KOPT-K1 (cell line): Measurements from ENCODE around the gene CACNA1B.
"Not testable (repeated sequence)": the region's sequence is repeated elsewhere in the genome, so short reads cannot be mapped to it uniquely, and the experiment has no call there.

Experiments used
- H3K27ac ChIP-seq: fragments of 200-600 bp; sonication (generic); 2 replicates; pipeline ENCODE4 v1.5.1; 2016; ENCODE audit warnings: antibody characterized with exemption, mild to moderate bottlenecking, low read depth, low read length; ENCODE audit not compliant: poor library complexity, severe bottlenecking
- H3K36me3 ChIP-seq: fragments of 200-600 bp; sonication (generic); 2 replicates; pipeline ENCODE4 v1.5.1; 2017; ENCODE audit warnings: antibody characterized with exemption, mild to moderate bottlenecking, low read length, moderate library complexity; ENCODE audit not compliant: insufficient read depth
- H3K9me3 ChIP-seq: fragments of 200-600 bp; sonication (generic); 2 replicates; pipeline ENCODE4 v1.5.1; 2017; ENCODE audit warnings: antibody characterized with exemption, low read length, mild to moderate bottlenecking; ENCODE audit not compliant: insufficient read depth, poor library complexity, severe bottlenecking

CACNA1B gene

GRCh38 chr9:138076650-138077009 is 199.0 kb downstream of the CACNA1B start:
- Histone ChIP-seq H3K27ac (no peak overlapping the region), H3K36me3 (no peaks in the 10 kb centered on the region), H3K9me3 (no peaks in the 10 kb centered on the region)

GRCh38 chr9:138077126-138077525 is 199.5 kb downstream of the CACNA1B start:
- H3K27ac ChIP-seq, result no peak overlapping the region
- no peaks in the 10 kb centered on the region for H3K36me3 ChIP-seq
- H3K9me3 ChIP-seq, result no peaks in the 10 kb centered on the region

GRCh38 chr9:138077898-138078540 is 200.4 kb downstream of the CACNA1B start:
- Histone ChIP-seq H3K9me3 (no peaks in the 10 kb centered on the region), H3K27ac (no peak overlapping the region), H3K36me3 (no peaks in the 10 kb centered on the region)

- H3K36me3 ChIP-seq, result no peaks in the 10 kb centered on the region
- H3K9me3 ChIP-seq, result no peaks in the 10 kb centered on the region
- no peak overlapping the region for H3K27ac ChIP-seq
Measured at GRCh38 chr9:138078846-138079245, 201.3 kb downstream of the CACNA1B start.

- Histone ChIP-seq H3K36me3 (no peaks in the 10 kb centered on the region), H3K9me3 (peaks cover 8% of the 10 kb centered on the region), H3K27ac (no peak overlapping the region)
Measured at GRCh38 chr9:138080979-138081378, 203.4 kb downstream of the CACNA1B start.

GRCh38 chr9:138082918-138083636 is 205.5 kb downstream of the CACNA1B start:
- no peak overlapping the region for H3K27ac ChIP-seq
- H3K9me3 ChIP-seq, result peaks cover 10% of the 10 kb centered on the region
- no peaks in the 10 kb centered on the region for H3K36me3 ChIP-seq

GRCh38 chr9:138083873-138084272 is 206.3 kb downstream of the CACNA1B start:
- Histone ChIP-seq H3K9me3 (peaks cover 10% of the 10 kb centered on the region), H3K27ac (no peak overlapping the region), H3K36me3 (no peaks in the 10 kb centered on the region)

- Histone ChIP-seq H3K36me3 (no peaks in the 10 kb centered on the region), H3K27ac (no peak overlapping the region), H3K9me3 (peaks cover 10% of the 10 kb centered on the region)
Measured at GRCh38 chr9:138085568-138085967, 208.0 kb downstream of the CACNA1B start.

- not testable (repeated sequence) for H3K27ac ChIP-seq, H3K9me3 ChIP-seq, H3K36me3 ChIP-seq
Measured at GRCh38 chr9:138092057-138092456, 214.5 kb downstream of the CACNA1B start.

- no peaks in the 10 kb centered on the region for H3K9me3 ChIP-seq
- H3K27ac ChIP-seq, result no peak overlapping the region
- H3K36me3 ChIP-seq, result no peaks in the 10 kb centered on the region
Measured at GRCh38 chr9:138094028-138094427, 216.4 kb downstream of the CACNA1B start.

- no peaks in the 10 kb centered on the region for H3K36me3 ChIP-seq
- no peak overlapping the region for H3K27ac ChIP-seq
- H3K9me3 ChIP-seq, result no peaks in the 10 kb centered on the region
Measured at GRCh38 chr9:138095813-138096518, 218.4 kb downstream of the CACNA1B start.

GRCh38 chr9:138096519-138096845 is 218.9 kb downstream of the CACNA1B start:
- Histone ChIP-seq H3K27ac (no peak overlapping the region), H3K9me3 (no peaks in the 10 kb centered on the region), H3K36me3 (no peaks in the 10 kb centered on the region)

- Histone ChIP-seq H3K9me3 (no peaks in the 10 kb centered on the region), H3K36me3 (no peaks in the 10 kb centered on the region), H3K27ac (no peak overlapping the region)
Measured at GRCh38 chr9:138097501-138097991, 220.0 kb downstream of the CACNA1B start.

GRCh38 chr9:138098116-138098907 is 220.7 kb downstream of the CACNA1B start:
- Histone ChIP-seq H3K9me3 (no peaks in the 10 kb centered on the region), H3K27ac (no peak overlapping the region), H3K36me3 (no peaks in the 10 kb centered on the region)
